Uterus (tissue), 2 donors: Measurements from ENCODE around the gene CBX6.

Experiments used
- CTCF ChIP-seq, 4 experiments: fragments of 200-600 bp in 2 of 4; fragments of 450-650 bp in 2 of 4; sonication (generic) in 2 of 4; IDR thresholded peaks; one replicate each; pipeline ENCODE4 v1.5.1; 2016 to 2019; ENCODE audit warnings: antibody characterized with exemption in 4 of 4, mild to moderate bottlenecking in 2 of 4, moderate library complexity in 1 of 4
- POLR2A ChIP-seq, 2 donors: fragments of 450-650 bp; IDR thresholded peaks; one replicate each; pipeline ENCODE4 v1.6.1; 2016; ENCODE audit warnings: antibody characterized with exemption in 2 of 2, mild to moderate bottlenecking in 1 of 2, moderate library complexity in 1 of 2

- no peak for TF ChIP-seq CTCF (IDR thresholded peaks at IDR 0.05)
- no peak for TF ChIP-seq POLR2A (IDR thresholded peaks at IDR 0.05)
Measured at GRCh38 chr22:38840129-38840528, 31.9 kb downstream of the CBX6 start.
